Measurements from ENCODE around the gene CAMK2N1. TPM values are rescaled to one million over a fixed set of nuclear protein-coding genes. Genes with fewer than 3 reads are reported as not detected.

The CAMK2N1 gene
- total and polyA plus RNA-seq, 2 of the 13 experiments (the other 11 are each of a cell fraction or from before 2014, with no cell fraction given): 38.0 to 38.6 TPM

GRCh38 chr1:20505488-20505887, 19.5 kb upstream of the CAMK2N1 start:
- H3K9me3 ChIP-seq (ENCODE audit: low read length): no peaks in the 10 kb centered on the region
- H3K9ac ChIP-seq (ENCODE audit: insufficient read depth, low read depth, low read length): no peak overlapping the region
- no peak overlapping the region for H3K4me3 ChIP-seq (replicated peaks in 1 of 3; ENCODE audit: insufficient read depth in 1 of 3, low read depth in 2 of 3, low read length in 3 of 3)
- peaks cover 35% of the 10 kb centered on the region for H3K79me2 ChIP-seq (ENCODE audit: insufficient read depth, low read length)
- ATAC-seq: no peak
- H2AFZ ChIP-seq (ENCODE audit: low read length): no peak overlapping the region
- CTCF ChIA-PET (ENCODE audit: low intra/inter-chr PET ratio, low total read pairs): no interaction called here
- no peaks in the 10 kb centered on the region; a peak in 2 of 5 replicates for H3K27me3 ChIP-seq (ENCODE audit: control insufficient read depth in 1 of 2, insufficient read depth in 2 of 2, low read length in 2 of 2)
- in situ Hi-C loops (cut with HindIII; ENCODE audit: extremely low pct_ligation_motif_present, low pct_unique_long_range_greater_than_20kb): no loop called here
- FAIRE-seq: no peak
- no peak overlapping the region for H3K27ac ChIP-seq (ENCODE audit: extremely low read length, insufficient read depth, low read length)
- no peak for DNase-seq (ENCODE audit: low spot score)
- H3K36me3 ChIP-seq (replicated peaks in 1 of 2; ENCODE audit: control insufficient read depth in 1 of 2, insufficient read depth in 2 of 2, low read length in 2 of 2): peaks cover 13 to 32% of the 10 kb centered on the region in 2 experiments; a peak in 4 of 5 replicates
- WGBS (ENCODE audit: low lambda C conversion rate): 92% methylated on average over 1 of the region's 1 CpG
- peaks cover 21% of the 10 kb centered on the region for H3K4me1 ChIP-seq (ENCODE audit: insufficient read depth, low read length)
- no peaks in the 10 kb centered on the region for H4K20me1 ChIP-seq (ENCODE audit: insufficient read depth, low read length)
- intact Hi-C loops (cut with micrococcal nuclease; ENCODE audit: unreplicated experiment): no loop called here
- POLR2A ChIA-PET: no interaction called here
- no peak overlapping the region for H3K4me2 ChIP-seq (ENCODE audit: low read depth, low read length)
- BruUV-seq (replicated peaks): no TSS peak
- TF ChIP-seq ISL2 (CRISPR knock-in tag; IDR thresholded peaks at IDR 0.05) (no peak), KAT7 (CRISPR knock-in tag; IDR thresholded peaks at IDR 0.05; ENCODE audit: borderline replicate concordance) (no peak), MTA3 (CRISPR knock-in tag; IDR thresholded peaks at IDR 0.05) (no peak), MXD4 (CRISPR knock-in tag; IDR thresholded peaks at IDR 0.05) (no peak), SATB2 (CRISPR knock-in tag; IDR thresholded peaks at IDR 0.05) (no peak), SP1 (IDR thresholded peaks at IDR 0.05) (no peak), SP1 (CRISPR knock-in tag; IDR thresholded peaks at IDR 0.05) (no peak), MAFK (conservative IDR thresholded peaks at IDR 0.05 in 1 of 2, IDR thresholded peaks at IDR 0.05 in 1 of 2; ENCODE audit: low read length in 2 of 2) (no peak), ZNF574 (CRISPR knock-in tag; IDR thresholded peaks at IDR 0.05) (no peak), EHMT2 (IDR thresholded peaks at IDR 0.05; ENCODE audit: borderline replicate concordance, low read depth, low read length) (no peak), EP300 (IDR thresholded peaks at IDR 0.05; ENCODE audit: low read depth in 2 of 2, low read length in 2 of 2) (no peak), EP300 (CRISPR knock-in tag; IDR thresholded peaks at IDR 0.05; ENCODE audit: borderline replicate concordance) (no peak), ESRRA (CRISPR knock-in tag; IDR thresholded peaks at IDR 0.05; ENCODE audit: low read depth) (no peak), ATM (IDR thresholded peaks at IDR 0.05; ENCODE audit: borderline replicate concordance) (no peak), TAF15 (IDR thresholded peaks at IDR 0.05; ENCODE audit: low read depth, low read length, poor library complexity, severe bottlenecking) (no peak), STAG1 (CRISPR knock-in tag; IDR thresholded peaks at IDR 0.05) (no peak), CREBL2 (CRISPR knock-in tag; IDR thresholded peaks at IDR 0.05; ENCODE audit: borderline replicate concordance) (no peak), BCL3 (CRISPR knock-in tag; IDR thresholded peaks at IDR 0.05) (no peak), ARID2 (CRISPR knock-in tag; IDR thresholded peaks at IDR 0.05; ENCODE audit: borderline replicate concordance) (no peak), ZSCAN9 (CRISPR knock-in tag; IDR thresholded peaks at IDR 0.05; ENCODE audit: borderline replicate concordance) (no peak), ZNF432 (CRISPR knock-in tag; IDR thresholded peaks at IDR 0.05; ENCODE audit: borderline replicate concordance) (no peak)
